ENCODE measurements around the gene MCM3AP. TPM values are rescaled to one million over a fixed set of nuclear protein-coding genes. Genes with fewer than 3 reads are reported as not detected.

MCM3AP gene
- total RNA-seq, 2 donors from 2014 or later: 161 to 193 TPM

DNA sequence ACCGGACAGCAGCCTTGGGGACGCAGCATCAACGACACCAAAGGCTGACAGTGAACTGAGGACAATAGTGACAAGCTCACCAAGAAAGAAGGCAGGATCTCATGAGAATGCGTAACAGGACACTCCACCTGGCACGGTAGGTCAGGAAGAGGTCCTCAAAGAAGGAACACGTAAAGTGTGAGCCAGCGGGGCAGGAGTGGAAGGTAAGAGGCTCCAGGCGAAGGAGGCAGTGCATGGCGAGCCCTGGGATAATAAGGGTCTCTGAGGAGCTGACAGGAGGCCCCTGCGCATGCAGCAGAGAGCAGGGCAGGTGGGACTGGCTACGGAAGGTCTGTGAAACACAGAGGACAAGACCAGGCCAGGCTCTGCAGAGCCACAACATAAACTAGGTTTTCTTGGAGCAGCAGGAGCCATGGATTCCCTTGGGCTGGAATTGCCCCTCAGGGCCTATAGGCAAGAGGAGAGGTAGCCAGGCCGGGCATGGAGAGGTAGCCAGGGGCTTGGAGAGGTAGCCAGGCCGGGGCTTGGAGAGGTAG, 65.1 kb downstream of the MCM3AP start:
- no peak for ATAC-seq
- DNase-seq (ENCODE audit: low spot score): no peak
- Mint-ChIP-seq H3K27ac (no peak overlapping the region), H3K36me3 (no peaks in the 10 kb centered on the region), H3K9me3 (no peaks in the 10 kb centered on the region), H3K4me1 (ENCODE audit: low read depth in 2 of 2) (peaks cover 0 to 3% of the 10 kb centered on the region in 2 donors), H3K27me3 (no peaks in the 10 kb centered on the region), H3K4me3 (no peak overlapping the region)

DNA sequence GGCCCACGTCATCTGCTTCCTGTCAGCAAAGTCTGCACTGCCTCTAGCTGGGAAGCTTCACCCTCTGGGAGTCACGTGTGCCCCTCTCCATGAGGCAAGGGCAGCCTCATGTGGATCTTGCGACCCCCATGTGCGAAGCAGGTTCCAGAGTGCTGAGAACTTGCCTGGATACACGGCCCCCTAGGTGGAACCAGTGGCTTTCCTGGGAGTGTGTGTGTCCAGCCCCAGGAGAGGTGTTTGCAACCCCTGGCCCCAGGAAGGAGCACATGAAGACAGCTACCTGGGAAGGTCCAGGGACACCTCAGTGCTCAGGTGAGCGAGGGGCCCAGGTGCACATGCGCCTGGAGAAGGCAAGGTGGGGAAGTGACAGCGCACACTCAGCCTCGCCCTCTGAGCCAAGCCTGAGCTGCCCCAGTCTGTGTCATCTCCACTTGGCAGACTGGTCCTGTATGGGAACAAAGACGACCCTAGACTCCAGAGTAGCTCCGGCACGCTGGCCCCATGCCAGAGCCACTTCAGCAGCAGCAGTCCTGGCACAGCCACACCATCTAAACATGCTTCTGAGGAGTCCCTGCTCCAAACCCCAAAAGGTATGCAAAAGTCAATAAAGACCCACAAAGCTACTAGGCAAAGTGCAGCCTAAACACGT, 65.7 kb downstream of the MCM3AP start:
- no peak overlapping the region for H3K4me3 Mint-ChIP-seq

DNA sequence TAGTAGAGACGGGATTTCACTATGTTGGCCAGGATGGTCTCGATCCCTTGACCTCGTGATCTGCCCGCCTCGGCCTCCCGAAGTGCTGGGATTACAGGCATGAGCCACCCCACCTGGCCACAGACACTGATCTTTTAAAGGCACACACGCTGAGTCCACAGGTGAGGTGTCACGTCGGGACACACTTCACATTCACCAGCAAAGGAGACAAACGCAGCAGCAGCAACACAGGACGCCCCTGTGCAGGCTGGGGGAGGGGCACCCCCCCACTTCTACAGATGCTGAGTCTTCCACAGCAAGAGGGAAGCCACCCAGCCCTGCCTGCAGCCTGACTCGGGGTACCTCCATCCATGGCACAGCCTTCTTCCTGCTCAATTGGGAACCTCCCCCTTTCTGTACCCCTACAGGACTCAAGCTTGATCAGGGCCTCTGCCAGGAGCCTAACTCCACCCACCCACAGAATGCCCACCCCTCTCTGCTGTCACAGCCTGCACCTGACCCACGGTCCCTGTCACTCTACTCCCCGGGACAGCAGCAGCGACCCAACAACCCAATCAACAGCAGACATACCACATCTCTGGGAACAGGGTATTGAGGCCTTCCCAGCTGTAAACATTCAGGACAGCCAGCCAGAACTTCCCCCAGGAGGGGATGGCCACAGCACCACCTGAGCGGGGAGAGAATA, 66.4 kb downstream of the MCM3AP start:
- no peaks in the 10 kb centered on the region for H3K9me3 Mint-ChIP-seq
- ATAC-seq: no peak
- no peak overlapping the region for H3K27ac Mint-ChIP-seq

More for the DNA sequence above, 65.7 kb downstream of the MCM3AP start:
- peaks cover 0 to 3% of the 10 kb centered on the region in 2 donors for H3K4me1 Mint-ChIP-seq (ENCODE audit: low read depth in 2 of 2)
- H3K27me3 Mint-ChIP-seq: no peaks in the 10 kb centered on the region
- no peaks in the 10 kb centered on the region for H3K9me3 Mint-ChIP-seq
- DNase-seq (ENCODE audit: low spot score): no peak
- no peak overlapping the region for H3K27ac Mint-ChIP-seq
- no peak for ATAC-seq
- H3K36me3 Mint-ChIP-seq: no peaks in the 10 kb centered on the region

DNA sequence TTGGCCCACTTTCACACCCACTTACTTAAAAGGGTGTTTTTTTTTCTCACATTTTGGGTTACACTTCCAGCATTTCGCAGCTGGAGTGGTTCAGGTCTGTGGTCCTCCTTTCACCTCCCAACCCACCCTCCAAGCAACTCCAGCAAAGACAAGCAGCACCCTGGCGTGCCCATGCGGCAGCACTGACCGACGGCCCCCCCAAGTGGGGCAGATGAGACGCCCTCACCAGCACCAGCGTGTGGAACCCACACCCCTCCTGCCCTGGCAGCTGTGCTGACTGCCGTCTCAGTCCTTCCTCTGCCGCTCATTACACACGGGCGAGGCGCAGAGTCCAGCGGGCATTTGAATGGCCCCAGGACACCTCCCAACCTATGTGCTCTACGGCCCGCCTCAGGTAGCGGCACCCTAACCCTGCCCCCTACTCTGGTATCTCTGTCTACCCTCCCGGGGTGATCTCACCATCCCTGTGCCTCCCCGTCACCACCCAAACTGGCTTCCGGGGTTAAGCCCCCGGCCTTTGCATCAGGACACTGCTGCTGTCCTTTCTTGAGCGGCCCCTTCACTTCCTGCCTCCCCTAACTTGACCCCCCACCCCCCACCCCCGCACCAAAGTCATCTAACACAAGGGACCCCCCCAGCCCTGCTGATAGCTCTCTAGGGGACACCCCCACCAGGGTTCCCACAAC, 67.8 kb downstream of the MCM3AP start:
- H3K36me3 Mint-ChIP-seq: no peaks in the 10 kb centered on the region
- no peaks in the 10 kb centered on the region for H3K9me3 Mint-ChIP-seq
- ATAC-seq (no peak), DNase-seq (ENCODE audit: low spot score) (no peak)
- no peak overlapping the region for H3K27ac Mint-ChIP-seq
- no peaks in the 10 kb centered on the region for H3K4me1 Mint-ChIP-seq (ENCODE audit: low read depth in 2 of 2)
- H3K27me3 Mint-ChIP-seq: no peaks in the 10 kb centered on the region
- no peak overlapping the region for H3K4me3 Mint-ChIP-seq

More for the DNA sequence above, 66.4 kb downstream of the MCM3AP start:
- Mint-ChIP-seq H3K4me3 (no peak overlapping the region), H3K36me3 (no peaks in the 10 kb centered on the region), H3K27me3 (no peaks in the 10 kb centered on the region), H3K4me1 (ENCODE audit: low read depth in 2 of 2) (no peaks in the 10 kb centered on the region)
- no peak for DNase-seq (ENCODE audit: low spot score)

GRCh38 chr21:46216132-46216747, 69.2 kb downstream of the MCM3AP start:
- ATAC-seq (no peak), DNase-seq (ENCODE audit: low spot score) (no peak)
- H3K4me3 Mint-ChIP-seq: no peak overlapping the region
- H3K9me3 Mint-ChIP-seq: no peaks in the 10 kb centered on the region
- H3K27ac Mint-ChIP-seq: no peak overlapping the region
- H3K36me3 Mint-ChIP-seq: no peaks in the 10 kb centered on the region
- H3K27me3 Mint-ChIP-seq: no peaks in the 10 kb centered on the region
- no peaks in the 10 kb centered on the region for H3K4me1 Mint-ChIP-seq (ENCODE audit: low read depth in 2 of 2)

GRCh38 chr21:46215436-46216131, 69.8 kb downstream of the MCM3AP start:
- H3K27ac Mint-ChIP-seq: no peak overlapping the region
- peak in 1 of 2 donors; percentile 4 for ATAC-seq

DNA sequence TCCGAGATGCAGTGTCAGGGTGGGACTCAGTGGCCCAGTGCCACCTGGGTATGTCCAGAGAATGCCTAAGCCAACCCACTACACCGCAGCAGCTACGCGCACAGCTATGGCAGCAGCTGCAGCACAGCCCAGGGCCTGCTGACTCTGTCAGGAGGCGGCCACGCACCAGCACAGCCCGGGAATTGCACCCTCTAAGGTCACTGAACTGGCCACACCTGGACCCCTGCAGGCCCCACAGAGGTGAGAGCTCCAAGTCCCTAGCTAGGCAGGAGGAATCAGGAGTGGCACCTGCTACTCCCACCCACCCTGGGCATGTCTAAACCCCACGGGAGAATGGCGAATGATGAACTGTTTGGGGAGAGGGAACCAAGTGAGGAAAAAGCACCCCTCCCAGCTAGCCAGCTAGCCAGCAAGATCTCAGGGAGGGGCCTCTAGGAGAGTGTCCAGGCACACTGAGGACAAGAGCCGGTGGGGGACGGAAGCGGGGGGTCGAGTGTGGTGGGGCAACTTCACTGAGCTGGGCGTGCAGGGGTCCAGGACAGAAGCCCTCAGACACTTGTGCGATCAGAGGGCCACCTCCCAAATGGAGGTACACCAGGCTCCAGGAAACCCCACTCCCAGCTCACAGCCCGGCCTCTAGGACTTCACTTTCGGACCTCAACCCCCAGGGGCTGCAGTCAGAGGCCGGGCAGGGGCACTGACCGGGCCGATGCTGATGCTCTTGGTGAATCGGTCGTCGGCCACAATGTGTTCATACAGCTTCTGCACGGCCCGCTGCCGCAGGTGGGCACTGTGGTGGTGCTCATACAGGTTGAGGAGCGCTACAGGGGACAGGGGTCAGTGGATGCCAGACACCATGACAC, 70.7 kb downstream of the MCM3AP start:
- Mint-ChIP-seq H3K27ac (no peak overlapping the region), H3K9me3 (no peaks in the 10 kb centered on the region), H3K27me3 (no peaks in the 10 kb centered on the region), H3K36me3 (no peaks in the 10 kb centered on the region), H3K4me3 (no peak overlapping the region), H3K4me1 (ENCODE audit: low read depth in 2 of 2) (no peaks in the 10 kb centered on the region)
- DNase-seq (ENCODE audit: low spot score) (no peak), ATAC-seq (no peak)

More at GRCh38 chr21:46215436-46216131, 69.8 kb downstream of the MCM3AP start:
- H3K4me1 Mint-ChIP-seq (ENCODE audit: low read depth in 2 of 2): no peaks in the 10 kb centered on the region
- H3K9me3 Mint-ChIP-seq: no peaks in the 10 kb centered on the region
- no peak overlapping the region for H3K4me3 Mint-ChIP-seq
- no peaks in the 10 kb centered on the region for H3K36me3 Mint-ChIP-seq
- H3K27me3 Mint-ChIP-seq: no peaks in the 10 kb centered on the region
- no peak for DNase-seq (ENCODE audit: low spot score)

DNA sequence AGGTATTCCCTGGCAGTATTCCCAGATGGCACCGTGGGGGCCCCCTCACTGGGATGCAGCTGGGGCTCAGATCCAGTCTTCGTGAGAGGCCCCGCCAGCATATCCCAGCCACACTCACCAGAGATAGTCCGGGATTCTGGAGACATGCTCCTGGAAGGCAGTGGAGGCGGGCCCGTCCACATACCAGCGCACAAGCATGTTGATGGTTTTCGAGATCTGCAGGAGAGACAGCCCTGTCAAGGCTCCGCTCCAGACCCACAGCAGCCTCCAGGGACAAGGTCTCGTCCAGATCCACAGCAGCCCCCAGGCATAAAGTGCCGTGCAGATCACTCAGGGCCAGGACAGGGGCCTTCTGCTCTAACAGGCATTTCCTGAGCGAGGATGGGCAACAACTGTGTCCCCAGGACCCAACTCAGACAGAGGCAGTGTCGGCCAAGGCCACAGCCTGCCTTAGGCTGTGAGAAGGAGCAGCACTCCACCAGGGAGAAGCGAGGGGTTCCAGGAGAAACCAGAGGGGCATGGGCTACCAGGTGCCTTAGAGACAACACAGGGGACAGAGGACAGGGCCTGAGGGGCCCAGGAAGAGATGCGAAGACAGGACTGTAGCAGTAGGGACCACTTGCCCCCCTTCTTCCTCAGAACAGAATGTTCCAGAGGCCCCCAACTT, 71.7 kb downstream of the MCM3AP start:
- H3K27ac Mint-ChIP-seq: no peak overlapping the region
- no peak for DNase-seq (ENCODE audit: low spot score)
- no peak for ATAC-seq
- no peak overlapping the region for H3K4me3 Mint-ChIP-seq
- no peaks in the 10 kb centered on the region for H3K9me3 Mint-ChIP-seq
- no peaks in the 10 kb centered on the region for H3K4me1 Mint-ChIP-seq (ENCODE audit: low read depth in 2 of 2)
- no peaks in the 10 kb centered on the region for H3K27me3 Mint-ChIP-seq
- no peaks in the 10 kb centered on the region for H3K36me3 Mint-ChIP-seq

DNA sequence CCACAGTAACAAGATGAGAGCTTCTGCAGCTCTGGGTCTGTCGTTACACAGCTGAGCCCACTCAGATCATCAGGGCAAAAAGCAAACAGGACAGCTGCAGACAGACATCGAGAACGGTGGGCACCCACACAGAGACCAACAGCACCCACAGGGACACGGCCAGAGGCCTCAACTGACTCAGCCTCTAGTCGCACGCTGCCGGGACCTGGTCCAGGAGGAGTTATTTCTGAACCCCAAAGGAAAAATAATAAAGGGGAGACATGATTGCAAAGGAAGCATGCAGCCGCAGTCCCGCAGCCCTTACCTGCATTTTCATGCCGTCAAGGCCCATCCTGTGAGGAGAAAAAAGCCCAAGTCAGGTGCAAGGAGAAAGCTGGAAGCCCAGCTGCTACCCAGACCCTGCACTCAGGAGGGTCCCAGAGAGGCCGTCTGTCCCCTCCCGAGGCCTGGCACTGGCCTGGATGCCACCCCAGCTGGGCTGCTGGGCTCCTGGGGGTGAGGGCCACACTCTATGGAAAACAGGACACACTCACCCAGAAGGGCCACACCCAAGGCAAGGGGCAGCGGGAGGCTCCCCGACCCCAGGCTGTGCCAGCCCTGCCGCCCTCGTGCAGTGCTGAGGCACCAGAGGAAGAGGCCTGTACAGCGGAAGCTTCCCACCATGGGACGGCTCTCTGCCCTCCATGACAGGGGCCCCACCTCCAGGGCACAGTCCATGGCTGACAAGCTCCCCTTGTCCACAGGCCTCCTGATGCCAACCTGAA, 72.5 kb downstream of the MCM3AP start:
- Mint-ChIP-seq H3K27me3 (no peaks in the 10 kb centered on the region), H3K4me1 (ENCODE audit: low read depth in 2 of 2) (no peaks in the 10 kb centered on the region), H3K27ac (no peak overlapping the region), H3K36me3 (no peaks in the 10 kb centered on the region), H3K4me3 (no peak overlapping the region), H3K9me3 (no peaks in the 10 kb centered on the region)
- no peak for ATAC-seq
- no peak for DNase-seq (ENCODE audit: low spot score)

DNA sequence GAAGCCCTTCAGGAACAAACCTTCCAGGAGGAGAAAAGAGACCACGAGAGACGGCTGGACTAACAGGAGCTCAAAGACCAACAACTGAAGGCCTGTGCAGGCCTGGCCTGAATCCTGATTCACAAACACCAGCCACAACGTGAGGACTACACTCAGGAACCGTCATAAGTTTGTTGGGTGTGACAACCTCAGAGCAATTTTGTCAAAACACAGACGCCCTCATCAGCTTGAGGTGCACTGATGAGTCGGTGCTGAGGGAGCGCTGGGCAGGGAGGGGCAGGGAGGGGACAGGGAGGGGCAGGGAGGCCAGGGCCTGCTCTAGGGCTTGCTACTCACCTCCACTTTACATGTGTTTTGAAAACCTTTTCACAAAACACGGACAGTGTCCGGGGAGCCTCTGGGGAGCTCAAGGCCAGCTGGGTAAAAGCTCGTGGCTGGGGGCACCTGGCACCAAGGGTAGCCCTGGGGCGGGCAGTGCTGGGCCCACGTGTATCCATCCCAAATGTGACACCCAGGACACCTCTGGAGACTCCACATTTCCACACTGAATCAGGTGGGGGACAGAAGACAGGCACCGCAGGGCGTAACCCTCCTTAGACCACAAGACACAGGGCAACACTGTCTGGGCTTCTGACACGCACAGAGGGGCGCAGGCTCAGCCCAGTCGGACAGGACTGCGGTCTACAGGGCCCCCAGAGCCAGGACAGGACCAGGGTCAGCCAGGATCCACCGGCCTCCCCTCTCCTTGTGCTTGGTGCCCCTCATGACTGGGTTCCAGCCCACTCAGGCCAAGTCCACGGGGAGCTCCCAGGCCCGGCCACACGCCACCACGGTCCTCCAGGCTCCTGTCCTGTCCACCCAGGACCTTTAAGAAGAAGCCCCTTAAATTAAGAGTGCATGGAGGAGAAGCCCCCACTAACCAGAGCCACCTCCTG, 73.4 kb downstream of the MCM3AP start:
- no peaks in the 10 kb centered on the region for H3K9me3 Mint-ChIP-seq
- peak overlapping the region in 1 of 2 donors; percentile 35 for H3K27ac Mint-ChIP-seq
- H3K4me3 Mint-ChIP-seq: no peak overlapping the region
- H3K36me3 Mint-ChIP-seq: no peaks in the 10 kb centered on the region
- no peaks in the 10 kb centered on the region for H3K4me1 Mint-ChIP-seq (ENCODE audit: low read depth in 2 of 2)
- ATAC-seq: no peak
- no peak for DNase-seq (ENCODE audit: low spot score)
- H3K27me3 Mint-ChIP-seq: no peaks in the 10 kb centered on the region

DNA sequence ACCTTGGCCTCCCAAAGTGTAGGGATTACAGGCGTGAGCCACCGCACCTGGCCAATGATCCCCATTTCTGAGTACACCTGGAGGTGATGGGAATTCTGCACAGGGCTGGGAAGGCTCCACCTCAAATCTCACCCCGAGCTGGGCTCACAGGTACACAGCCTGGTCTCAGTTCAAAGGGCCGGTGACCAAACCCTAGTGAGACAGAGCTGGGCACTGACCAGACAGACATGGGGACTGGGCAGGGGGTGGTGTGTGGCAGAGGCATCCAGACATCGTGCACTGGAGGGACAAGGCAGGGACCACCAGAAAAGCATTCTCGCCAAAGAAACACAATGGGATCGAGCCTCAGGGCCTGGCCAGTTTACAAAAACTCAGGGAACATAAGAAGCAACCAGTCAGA, 74.0 kb downstream of the MCM3AP start:
- peak overlapping the region in 1 of 2 donors; percentile 35 for H3K27ac Mint-ChIP-seq
- ATAC-seq: no peak

More for the DNA sequence above, 74.0 kb downstream of the MCM3AP start:
- no peak for DNase-seq (ENCODE audit: low spot score)
- H3K9me3 Mint-ChIP-seq: no peaks in the 10 kb centered on the region
- no peaks in the 10 kb centered on the region for H3K4me1 Mint-ChIP-seq (ENCODE audit: low read depth in 2 of 2)
- H3K36me3 Mint-ChIP-seq: no peaks in the 10 kb centered on the region
- no peak overlapping the region for H3K4me3 Mint-ChIP-seq
- no peaks in the 10 kb centered on the region for H3K27me3 Mint-ChIP-seq
